Measurements from ENCODE around the gene KRT33A. TPM values are rescaled to one million over a fixed set of nuclear protein-coding genes. Genes with fewer than 3 reads are reported as not detected.
"Not testable (repeated sequence)": the region's sequence is repeated elsewhere in the genome, so short reads cannot be mapped to it uniquely, and the experiment has no call there.

The KRT33A gene
- total and polyA plus RNA-seq, 7 donors = not detected

DNA sequence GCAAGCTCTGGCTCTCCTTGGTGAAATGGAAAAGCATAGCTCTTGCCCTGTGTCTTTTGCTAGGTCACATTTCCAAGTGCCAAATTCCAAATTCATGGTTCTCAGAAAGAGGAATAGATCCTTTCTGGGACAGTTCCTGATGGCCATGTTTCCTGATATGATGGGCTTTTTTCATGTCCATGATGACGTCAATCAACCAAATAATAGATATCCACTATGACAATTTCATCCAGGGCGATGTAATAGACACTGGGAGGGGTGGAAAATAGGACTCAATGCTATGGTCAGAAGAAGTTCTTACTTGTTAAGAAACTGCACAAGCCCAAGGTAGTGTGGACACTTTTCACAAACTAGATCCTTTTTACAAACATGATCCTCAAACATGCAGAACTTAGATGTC lies 549 bp upstream of the KRT33A start:
- no peak overlapping the region for H3K4me3 ChIP-seq
- no peaks in the 10 kb centered on the region for H3K36me3 ChIP-seq
- no peaks in the 10 kb centered on the region for H3K9me3 ChIP-seq
- H3K27me3 ChIP-seq = no peaks in the 10 kb centered on the region
- H3K4me1 ChIP-seq = no peaks in the 10 kb centered on the region
- intact Hi-C loops (cut with DNase I) = no loop called here
- H3K27ac ChIP-seq = no peak overlapping the region
- DNase-seq = no peak
- TF ChIP-seq, protein P1, sequence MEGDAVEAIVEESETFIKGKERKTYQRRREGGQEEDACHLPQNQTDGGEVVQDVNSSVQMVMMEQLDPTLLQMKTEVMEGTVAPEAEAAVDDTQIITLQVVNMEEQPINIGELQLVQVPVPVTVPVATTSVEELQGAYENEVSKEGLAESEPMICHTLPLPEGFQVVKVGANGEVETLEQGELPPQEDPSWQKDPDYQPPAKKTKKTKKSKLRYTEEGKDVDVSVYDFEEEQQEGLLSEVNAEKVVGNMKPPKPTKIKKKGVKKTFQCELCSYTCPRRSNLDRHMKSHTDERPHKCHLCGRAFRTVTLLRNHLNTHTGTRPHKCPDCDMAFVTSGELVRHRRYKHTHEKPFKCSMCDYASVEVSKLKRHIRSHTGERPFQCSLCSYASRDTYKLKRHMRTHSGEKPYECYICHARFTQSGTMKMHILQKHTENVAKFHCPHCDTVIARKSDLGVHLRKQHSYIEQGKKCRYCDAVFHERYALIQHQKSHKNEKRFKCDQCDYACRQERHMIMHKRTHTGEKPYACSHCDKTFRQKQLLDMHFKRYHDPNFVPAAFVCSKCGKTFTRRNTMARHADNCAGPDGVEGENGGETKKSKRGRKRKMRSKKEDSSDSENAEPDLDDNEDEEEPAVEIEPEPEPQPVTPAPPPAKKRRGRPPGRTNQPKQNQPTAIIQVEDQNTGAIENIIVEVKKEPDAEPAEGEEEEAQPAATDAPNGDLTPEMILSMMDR (IDR thresholded peaks at IDR 0.05) = no peak
- TF ChIP-seq POLR2A (IDR thresholded peaks at IDR 0.05) = no peak
- TF ChIP-seq EP300 (IDR thresholded peaks at IDR 0.05) = no peak
- no peak for TF ChIP-seq POLR2AphosphoS5 (IDR thresholded peaks at IDR 0.05)
- 91 to 93% methylated on average over 2 of the region's 2 CpGs for WGBS, 2 donors

DNA sequence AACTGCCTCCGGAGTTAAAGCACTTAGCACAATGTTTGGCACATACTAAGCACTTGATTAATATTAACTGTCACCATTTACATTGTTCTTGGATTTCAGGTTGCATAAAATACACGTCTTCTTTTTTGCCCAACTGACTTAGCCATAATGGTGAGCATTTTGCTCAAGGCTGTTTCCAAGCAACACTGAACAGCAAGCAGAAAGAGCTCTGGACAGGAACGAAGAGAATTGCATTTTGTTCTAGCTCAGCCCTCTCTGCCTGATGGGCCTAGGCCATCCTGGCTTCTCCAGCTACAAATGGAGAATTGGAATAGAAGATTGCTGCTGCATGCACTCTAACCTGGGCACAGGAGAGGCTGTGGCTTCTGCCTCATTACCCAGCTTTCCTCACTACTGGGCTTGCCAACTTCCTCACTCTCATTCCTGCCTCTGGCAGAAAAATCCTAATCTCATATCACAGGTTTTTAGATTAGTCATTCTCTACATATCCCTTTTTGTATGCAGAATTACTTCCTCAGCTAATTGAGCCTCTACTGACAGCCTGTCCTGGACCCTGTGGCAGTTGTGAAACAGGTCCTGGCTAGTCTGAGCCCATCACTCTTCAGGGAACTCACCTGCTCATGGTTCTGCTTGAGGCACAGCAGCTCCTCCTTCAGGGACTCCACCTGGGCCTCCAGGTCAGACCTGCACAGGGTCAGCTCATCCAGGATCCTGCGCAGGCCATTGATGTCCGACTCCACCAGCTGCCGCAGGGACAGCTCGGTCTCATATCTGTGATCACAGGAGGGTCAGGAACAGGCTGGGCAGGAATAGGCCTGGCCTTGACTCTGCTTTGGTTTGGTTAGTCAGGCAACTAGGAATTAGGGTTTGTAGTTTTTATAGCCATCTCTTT lies 2.5 kb downstream of the KRT33A start:
- no peak overlapping the region for H3K27ac ChIP-seq
- no peaks in the 10 kb centered on the region for H3K4me1 ChIP-seq
- DNase-seq = no peak
- intact Hi-C loops (cut with DNase I) = no loop called here
- H3K36me3 ChIP-seq = no peaks in the 10 kb centered on the region
- TF ChIP-seq, protein P1 (IDR thresholded peaks at IDR 0.05) = no peak
- TF ChIP-seq POLR2AphosphoS5 (IDR thresholded peaks at IDR 0.05) (no peak), EP300 (IDR thresholded peaks at IDR 0.05) (no peak), POLR2A (IDR thresholded peaks at IDR 0.05) (no peak)
- H3K4me3 ChIP-seq = no peak overlapping the region
- H3K9me3 ChIP-seq = no peaks in the 10 kb centered on the region
- whole genome bisulfite sequencing, 2 donors = 88 to 92% methylated on average over 7 of the region's 7 CpGs
- H3K27me3 ChIP-seq = no peaks in the 10 kb centered on the region

DNA sequence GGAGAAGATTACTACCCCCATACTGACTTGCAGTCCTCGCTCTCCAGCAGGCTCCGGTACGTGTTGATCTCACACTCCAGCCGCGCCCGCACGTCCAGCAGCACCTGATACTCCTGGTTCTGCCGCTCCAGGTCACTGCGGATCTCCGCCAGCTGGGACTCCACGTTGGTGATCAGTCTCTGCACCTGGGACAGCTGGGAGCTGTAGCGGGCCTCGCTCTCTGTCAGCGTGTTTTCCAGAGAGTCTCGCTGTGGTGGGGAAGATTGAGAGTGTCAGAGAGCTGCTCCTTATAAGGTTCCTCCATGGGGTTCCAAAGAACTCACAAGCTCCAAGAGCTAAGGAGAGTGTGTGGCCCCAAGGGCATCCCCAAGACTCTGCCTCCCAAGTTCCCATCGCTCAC lies 4.2 kb downstream of the KRT33A start:
- H3K36me3 ChIP-seq, H3K4me3 ChIP-seq: not testable (repeated sequence)
- WGBS, 2 donors = 92 to 93% methylated on average over 16 of the region's 16 CpGs

DNA sequence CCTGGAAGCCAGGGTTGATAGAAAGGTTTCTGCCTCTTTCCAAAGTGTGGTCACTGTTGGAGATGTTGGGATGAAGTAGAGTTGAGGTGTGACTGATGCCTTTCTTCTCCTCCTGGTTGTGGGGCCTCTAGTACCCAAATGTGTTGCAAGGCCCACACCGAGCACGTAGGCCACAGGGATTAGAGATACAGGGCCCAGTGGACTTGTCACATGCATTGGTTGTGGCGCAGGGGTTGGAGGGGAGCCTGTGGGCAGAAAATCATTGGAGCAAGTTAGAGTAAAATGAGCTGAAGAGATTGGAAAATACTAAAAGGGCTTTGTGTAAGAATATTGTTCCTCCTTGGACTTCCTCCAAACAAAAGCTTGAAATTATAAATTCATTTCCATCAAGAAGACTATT lies 4.6 kb downstream of the KRT33A start:
- TF ChIP-seq, protein P1 (IDR thresholded peaks at IDR 0.05) = no peak
- 95% methylated on average over 3 of the region's 3 CpGs for WGBS, 2 donors

More for the DNA sequence above, 4.2 kb downstream of the KRT33A start:
- H3K4me1 ChIP-seq; H3K9me3 ChIP-seq; H3K27me3 ChIP-seq; intact Hi-C loops (cut with DNase I); H3K27ac ChIP-seq; DNase-seq: not testable (repeated sequence)

DNA sequence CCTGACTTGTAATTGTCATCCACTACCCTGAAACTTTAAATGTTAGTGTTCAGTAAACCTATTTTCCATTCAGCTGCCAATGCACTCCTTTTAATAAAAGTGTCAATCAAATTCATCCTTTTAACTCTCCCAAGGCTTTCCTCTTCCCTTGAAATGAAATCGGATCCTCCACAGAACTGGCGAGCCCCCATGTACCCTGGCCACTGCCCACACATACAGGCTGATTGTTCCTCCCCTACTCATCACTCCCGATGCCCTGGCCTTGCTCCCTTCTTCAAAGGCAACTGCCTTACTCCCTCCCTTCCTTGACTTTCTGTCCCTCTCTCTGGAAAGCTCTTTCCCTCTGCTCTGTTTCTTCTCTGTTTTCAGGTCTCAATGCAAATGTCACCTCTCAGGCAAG lies 7.6 kb downstream of the KRT33A start:
- DNase-seq = no peak
- intact Hi-C loops (cut with DNase I) = no loop called here
- no peak overlapping the region for H3K27ac ChIP-seq
- no peaks in the 10 kb centered on the region for H3K27me3 ChIP-seq
- WGBS, 2 donors = 83 to 85% methylated on average over 3 of the region's 3 CpGs
- H3K36me3 ChIP-seq = no peaks in the 10 kb centered on the region
- no peaks in the 10 kb centered on the region for H3K9me3 ChIP-seq
- no peak overlapping the region for H3K4me3 ChIP-seq
- H3K4me1 ChIP-seq = no peaks in the 10 kb centered on the region
- TF ChIP-seq, protein P1 (IDR thresholded peaks at IDR 0.05) = no peak
- TF ChIP-seq POLR2AphosphoS5 (IDR thresholded peaks at IDR 0.05) = no peak

More for the DNA sequence above, 4.6 kb downstream of the KRT33A start:
- Histone ChIP-seq H3K4me1 (no peaks in the 10 kb centered on the region), H3K36me3 (no peaks in the 10 kb centered on the region), H3K27me3 (no peaks in the 10 kb centered on the region), H3K27ac (no peak overlapping the region), H3K9me3 (no peaks in the 10 kb centered on the region), H3K4me3 (no peak overlapping the region)
- DNase-seq = no peak
- intact Hi-C loops (cut with DNase I) = no loop called here
